ENCODE results near the gene SEMA3D. TPM values are rescaled to one million over a fixed set of nuclear protein-coding genes. Genes with fewer than 3 reads are reported as not detected.

SEMA3D gene
- total and polyA plus RNA-seq, 2 experiments from 2014 or later, result 1.5 to 7.2 TPM

DNA sequence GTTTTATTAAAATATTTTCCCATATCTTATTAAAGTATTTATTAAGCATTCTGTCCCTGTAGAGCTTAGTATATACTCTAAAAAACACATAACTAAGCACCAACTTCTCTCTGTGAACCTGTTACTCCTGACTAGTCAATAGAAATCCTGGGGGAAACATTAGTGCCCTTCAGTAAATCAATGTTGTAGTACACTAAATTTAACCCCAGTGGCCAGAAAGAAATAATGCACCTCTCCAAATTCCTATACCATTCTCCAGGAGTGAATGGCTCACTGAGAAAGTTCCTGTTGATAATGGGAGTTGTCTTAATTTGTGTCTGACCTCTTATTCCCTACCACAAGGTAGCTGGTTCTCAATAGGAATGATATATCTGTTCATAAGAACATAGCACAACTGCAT, 188.2 kb downstream of the SEMA3D start:
- H3K4me3 ChIP-seq, result no peak overlapping the region
- no peak overlapping the region for H2AFZ ChIP-seq
- Mint-ChIP-seq H3K27ac (no peak overlapping the region), H3K4me1 (peaks cover 51% of the 10 kb centered on the region), H3K27me3 (ENCODE audit: insufficient read depth, low read depth, poor library complexity) (peaks cover 2% of the 10 kb centered on the region), H3K36me3 (ENCODE audit: low read depth) (no peaks in the 10 kb centered on the region; the same call in 2 of the 3 replicates), H3K9me3 (peaks cover 8% of the 10 kb centered on the region; the same call in 2 of the 3 replicates), H3K4me3 (no peak overlapping the region)
- no peaks in the 10 kb centered on the region for H4K20me1 ChIP-seq (replicated peaks; ENCODE audit: insufficient read depth)
- no peaks in the 10 kb centered on the region for H3K79me2 ChIP-seq (replicated peaks; ENCODE audit: insufficient read depth)
- DNase-seq (ENCODE audit: low spot score) (peak; percentile 53), ATAC-seq (peak; percentile 71)
- no peaks in the 10 kb centered on the region for H3K27me3 ChIP-seq (ENCODE audit: insufficient read depth)
- H3K27ac ChIP-seq (ENCODE audit: low read depth), result no peak overlapping the region
- H3F3A ChIP-seq (replicated peaks; ENCODE audit: low read depth), result no peaks in the 10 kb centered on the region
- H3K36me3 ChIP-seq (ENCODE audit: insufficient read depth), result no peaks in the 10 kb centered on the region
- no peak overlapping the region for H3K4me2 ChIP-seq
- no peaks in the 10 kb centered on the region for H3K9me2 ChIP-seq (ENCODE audit: insufficient read depth)
- TF ChIP-seq, protein P1, sequence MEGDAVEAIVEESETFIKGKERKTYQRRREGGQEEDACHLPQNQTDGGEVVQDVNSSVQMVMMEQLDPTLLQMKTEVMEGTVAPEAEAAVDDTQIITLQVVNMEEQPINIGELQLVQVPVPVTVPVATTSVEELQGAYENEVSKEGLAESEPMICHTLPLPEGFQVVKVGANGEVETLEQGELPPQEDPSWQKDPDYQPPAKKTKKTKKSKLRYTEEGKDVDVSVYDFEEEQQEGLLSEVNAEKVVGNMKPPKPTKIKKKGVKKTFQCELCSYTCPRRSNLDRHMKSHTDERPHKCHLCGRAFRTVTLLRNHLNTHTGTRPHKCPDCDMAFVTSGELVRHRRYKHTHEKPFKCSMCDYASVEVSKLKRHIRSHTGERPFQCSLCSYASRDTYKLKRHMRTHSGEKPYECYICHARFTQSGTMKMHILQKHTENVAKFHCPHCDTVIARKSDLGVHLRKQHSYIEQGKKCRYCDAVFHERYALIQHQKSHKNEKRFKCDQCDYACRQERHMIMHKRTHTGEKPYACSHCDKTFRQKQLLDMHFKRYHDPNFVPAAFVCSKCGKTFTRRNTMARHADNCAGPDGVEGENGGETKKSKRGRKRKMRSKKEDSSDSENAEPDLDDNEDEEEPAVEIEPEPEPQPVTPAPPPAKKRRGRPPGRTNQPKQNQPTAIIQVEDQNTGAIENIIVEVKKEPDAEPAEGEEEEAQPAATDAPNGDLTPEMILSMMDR (conservative IDR thresholded peaks at IDR 0.05; ENCODE audit: low read depth in 2 of 2), result no peak; a peak in 2 of 4 replicates
- TF ChIP-seq NANOG (IDR thresholded peaks at IDR 0.05; ENCODE audit: borderline replicate concordance), result no peak
- no peak for TF ChIP-seq ZNF331 (CRISPR knock-in tag; IDR thresholded peaks at IDR 0.05; ENCODE audit: low read depth)
- H3K4me1 ChIP-seq (ENCODE audit: insufficient read depth), result peaks cover 47% of the 10 kb centered on the region

DNA sequence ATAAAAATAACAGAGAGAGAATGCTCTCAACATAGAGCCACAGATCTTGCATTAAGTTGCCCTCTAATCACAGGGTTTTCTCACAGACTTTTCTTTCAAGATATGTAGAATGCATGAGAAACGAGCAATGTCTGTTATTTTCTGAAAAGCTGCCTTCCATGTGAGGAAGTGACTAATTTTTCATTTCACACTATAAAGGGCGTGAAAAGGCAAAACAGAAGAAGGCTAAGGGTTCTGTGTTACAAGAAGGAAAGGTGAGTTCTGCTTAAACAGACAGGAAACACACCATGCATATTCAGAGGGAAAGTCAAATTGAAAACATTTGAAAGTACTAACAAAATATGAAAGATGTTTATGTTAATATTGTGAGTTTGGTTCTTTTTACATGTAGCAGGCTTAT, 189.2 kb downstream of the SEMA3D start:
- Histone ChIP-seq H3K27ac (ENCODE audit: low read depth) (no peak overlapping the region), H3K4me1 (ENCODE audit: insufficient read depth) (peaks cover 47% of the 10 kb centered on the region), H3K79me2 (replicated peaks; ENCODE audit: insufficient read depth) (no peaks in the 10 kb centered on the region), H3K9me2 (ENCODE audit: insufficient read depth) (no peaks in the 10 kb centered on the region), H3K27me3 (ENCODE audit: insufficient read depth) (no peaks in the 10 kb centered on the region), H3F3A (replicated peaks; ENCODE audit: low read depth) (no peaks in the 10 kb centered on the region), H3K4me3 (no peak overlapping the region), H3K36me3 (ENCODE audit: insufficient read depth) (no peaks in the 10 kb centered on the region), H2AFZ (no peak overlapping the region), H3K4me2 (no peak overlapping the region), H4K20me1 (replicated peaks; ENCODE audit: insufficient read depth) (no peaks in the 10 kb centered on the region)
- Mint-ChIP-seq H3K4me1 (peaks cover 51% of the 10 kb centered on the region), H3K9me3 (peaks cover 18% of the 10 kb centered on the region; the same call in 2 of the 3 replicates), H3K36me3 (ENCODE audit: low read depth) (peaks cover 2% of the 10 kb centered on the region; the same call in 2 of the 3 replicates), H3K27ac (no peak overlapping the region), H3K4me3 (no peak overlapping the region), H3K27me3 (ENCODE audit: insufficient read depth, low read depth, poor library complexity) (peaks cover 2% of the 10 kb centered on the region)
- DNase-seq (ENCODE audit: low spot score), result no peak
- ATAC-seq, result no peak
- TF ChIP-seq, protein P1 (conservative IDR thresholded peaks at IDR 0.05; ENCODE audit: low read depth in 2 of 2), result no peak
- TF ChIP-seq ZNF114 (CRISPR knock-in tag; IDR thresholded peaks at IDR 0.05) (no peak), EZH2phosphoT487 (IDR thresholded peaks at IDR 0.05; ENCODE audit: unreplicated experiment) (no peak), CREB1 (CRISPR knock-in tag; IDR thresholded peaks at IDR 0.05; ENCODE audit: low read depth) (no peak), STAT1 (IDR thresholded peaks at IDR 0.05; ENCODE audit: unreplicated experiment) (no peak), NANOG (IDR thresholded peaks at IDR 0.05; ENCODE audit: borderline replicate concordance) (no peak)
- TF ChIP-seq, protein P2, sequence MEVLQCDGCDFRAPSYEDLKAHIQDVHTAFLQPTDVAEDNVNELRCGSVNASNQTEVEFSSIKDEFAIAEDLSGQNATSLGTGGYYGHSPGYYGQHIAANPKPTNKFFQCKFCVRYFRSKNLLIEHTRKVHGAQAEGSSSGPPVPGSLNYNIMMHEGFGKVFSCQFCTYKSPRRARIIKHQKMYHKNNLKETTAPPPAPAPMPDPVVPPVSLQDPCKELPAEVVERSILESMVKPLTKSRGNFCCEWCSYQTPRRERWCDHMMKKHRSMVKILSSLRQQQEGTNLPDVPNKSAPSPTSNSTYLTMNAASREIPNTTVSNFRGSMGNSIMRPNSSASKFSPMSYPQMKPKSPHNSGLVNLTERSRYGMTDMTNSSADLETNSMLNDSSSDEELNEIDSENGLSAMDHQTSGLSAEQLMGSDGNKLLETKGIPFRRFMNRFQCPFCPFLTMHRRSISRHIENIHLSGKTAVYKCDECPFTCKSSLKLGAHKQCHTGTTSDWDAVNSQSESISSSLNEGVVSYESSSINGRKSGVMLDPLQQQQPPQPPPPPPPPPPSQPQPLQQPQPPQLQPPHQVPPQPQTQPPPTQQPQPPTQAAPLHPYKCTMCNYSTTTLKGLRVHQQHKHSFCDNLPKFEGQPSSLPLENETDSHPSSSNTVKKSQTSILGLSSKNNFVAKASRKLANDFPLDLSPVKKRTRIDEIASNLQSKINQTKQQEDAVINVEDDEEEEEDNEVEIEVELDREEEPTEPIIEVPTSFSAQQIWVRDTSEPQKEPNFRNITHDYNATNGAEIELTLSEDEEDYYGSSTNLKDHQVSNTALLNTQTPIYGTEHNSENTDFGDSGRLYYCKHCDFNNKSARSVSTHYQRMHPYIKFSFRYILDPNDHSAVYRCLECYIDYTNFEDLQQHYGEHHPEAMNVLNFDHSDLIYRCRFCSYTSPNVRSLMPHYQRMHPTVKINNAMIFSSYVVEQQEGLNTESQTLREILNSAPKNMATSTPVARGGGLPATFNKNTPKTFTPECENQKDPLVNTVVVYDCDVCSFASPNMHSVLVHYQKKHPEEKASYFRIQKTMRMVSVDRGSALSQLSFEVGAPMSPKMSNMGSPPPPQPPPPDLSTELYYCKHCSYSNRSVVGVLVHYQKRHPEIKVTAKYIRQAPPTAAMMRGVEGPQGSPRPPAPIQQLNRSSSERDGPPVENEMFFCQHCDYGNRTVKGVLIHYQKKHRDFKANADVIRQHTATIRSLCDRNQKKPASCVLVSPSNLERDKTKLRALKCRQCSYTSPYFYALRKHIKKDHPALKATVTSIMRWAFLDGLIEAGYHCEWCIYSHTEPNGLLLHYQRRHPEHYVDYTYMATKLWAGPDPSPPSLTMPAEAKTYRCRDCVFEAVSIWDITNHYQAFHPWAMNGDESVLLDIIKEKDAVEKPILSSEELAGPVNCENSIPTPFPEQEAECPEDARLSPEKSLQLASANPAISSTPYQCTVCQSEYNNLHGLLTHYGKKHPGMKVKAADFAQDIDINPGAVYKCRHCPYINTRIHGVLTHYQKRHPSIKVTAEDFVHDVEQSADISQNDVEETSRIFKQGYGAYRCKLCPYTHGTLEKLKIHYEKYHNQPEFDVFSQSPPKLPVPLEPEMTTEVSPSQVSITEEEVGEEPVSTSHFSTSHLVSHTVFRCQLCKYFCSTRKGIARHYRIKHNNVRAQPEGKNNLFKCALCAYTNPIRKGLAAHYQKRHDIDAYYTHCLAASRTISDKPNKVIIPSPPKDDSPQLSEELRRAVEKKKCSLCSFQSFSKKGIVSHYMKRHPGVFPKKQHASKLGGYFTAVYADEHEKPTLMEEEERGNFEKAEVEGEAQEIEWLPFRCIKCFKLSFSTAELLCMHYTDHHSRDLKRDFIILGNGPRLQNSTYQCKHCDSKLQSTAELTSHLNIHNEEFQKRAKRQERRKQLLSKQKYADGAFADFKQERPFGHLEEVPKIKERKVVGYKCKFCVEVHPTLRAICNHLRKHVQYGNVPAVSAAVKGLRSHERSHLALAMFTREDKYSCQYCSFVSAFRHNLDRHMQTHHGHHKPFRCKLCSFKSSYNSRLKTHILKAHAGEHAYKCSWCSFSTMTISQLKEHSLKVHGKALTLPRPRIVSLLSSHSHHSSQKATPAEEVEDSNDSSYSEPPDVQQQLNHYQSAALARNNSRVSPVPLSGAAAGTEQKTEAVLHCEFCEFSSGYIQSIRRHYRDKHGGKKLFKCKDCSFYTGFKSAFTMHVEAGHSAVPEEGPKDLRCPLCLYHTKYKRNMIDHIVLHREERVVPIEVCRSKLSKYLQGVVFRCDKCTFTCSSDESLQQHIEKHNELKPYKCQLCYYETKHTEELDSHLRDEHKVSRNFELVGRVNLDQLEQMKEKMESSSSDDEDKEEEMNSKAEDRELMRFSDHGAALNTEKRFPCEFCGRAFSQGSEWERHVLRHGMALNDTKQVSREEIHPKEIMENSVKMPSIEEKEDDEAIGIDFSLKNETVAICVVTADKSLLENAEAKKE (CRISPR knock-in tag; IDR thresholded peaks at IDR 0.05), result no peak

Measured in GM23338 (cell line).